ENCODE measurements around the gene RNU7-1.

Gene RNU7-1

DNA sequence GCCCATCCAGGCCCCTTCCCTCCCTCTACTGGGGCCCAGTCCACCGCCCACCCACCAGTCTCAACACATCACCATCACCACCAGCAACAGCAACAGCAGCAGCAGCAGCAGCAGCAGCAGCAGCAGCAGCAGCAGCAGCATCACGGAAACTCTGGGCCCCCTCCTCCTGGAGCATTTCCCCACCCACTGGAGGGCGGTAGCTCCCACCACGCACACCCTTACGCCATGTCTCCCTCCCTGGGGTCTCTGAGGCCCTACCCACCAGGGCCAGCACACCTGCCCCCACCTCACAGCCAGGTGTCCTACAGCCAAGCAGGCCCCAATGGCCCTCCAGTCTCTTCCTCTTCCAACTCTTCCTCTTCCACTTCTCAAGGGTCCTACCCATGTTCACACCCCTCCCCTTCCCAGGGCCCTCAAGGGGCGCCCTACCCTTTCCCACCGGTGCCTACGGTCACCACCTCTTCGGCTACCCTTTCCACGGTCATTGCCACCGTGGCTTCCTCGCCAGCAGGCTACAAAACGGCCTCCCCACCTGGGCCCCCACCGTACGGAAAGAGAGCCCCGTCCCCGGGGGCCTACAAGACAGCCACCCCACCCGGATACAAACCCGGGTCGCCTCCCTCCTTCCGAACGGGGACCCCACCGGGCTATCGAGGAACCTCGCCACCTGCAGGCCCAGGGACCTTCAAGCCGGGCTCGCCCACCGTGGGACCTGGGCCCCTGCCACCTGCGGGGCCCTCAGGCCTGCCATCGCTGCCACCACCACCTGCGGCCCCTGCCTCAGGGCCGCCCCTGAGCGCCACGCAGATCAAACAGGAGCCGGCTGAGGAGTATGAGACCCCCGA lies 6.8 kb upstream of the RNU7-1 start:
- H3K4me3 ChIP-seq (ENCODE audit: low read depth, low read length) = no peak overlapping the region

DNA sequence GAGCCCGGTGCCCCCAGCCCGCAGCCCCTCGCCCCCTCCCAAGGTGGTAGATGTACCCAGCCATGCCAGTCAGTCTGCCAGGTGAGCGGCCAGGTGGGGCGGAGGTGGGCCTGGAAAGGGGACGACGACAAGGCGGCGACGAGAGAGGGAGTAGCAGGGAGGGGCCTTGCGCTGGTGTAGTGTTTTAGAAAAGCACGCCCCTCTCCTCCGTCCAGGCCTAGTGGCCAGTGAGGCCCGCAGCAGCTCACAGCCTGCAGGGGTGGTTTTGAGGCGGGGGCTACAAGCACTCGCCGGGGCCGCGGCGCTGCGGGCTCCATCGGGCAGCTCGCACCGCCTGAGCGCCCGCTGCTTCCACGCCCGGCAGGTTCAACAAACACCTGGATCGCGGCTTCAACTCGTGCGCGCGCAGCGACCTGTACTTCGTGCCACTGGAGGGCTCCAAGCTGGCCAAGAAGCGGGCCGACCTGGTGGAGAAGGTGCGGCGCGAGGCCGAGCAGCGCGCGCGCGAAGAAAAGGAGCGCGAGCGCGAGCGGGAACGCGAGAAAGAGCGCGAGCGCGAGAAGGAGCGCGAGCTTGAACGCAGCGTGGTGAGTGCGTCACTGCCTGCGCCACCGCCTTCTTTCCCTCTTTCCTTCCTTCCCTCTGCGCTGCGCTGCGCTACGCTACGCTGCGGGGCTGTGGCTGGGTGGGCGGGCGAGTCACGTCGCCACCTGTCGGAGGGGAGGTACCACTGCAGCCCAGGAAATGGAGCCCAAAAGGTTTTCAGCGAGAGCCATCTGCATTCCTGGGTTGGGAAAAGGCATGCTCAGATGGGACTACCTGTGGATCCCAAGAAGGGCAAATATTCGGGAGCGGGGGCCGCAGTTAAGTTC lies 5.9 kb upstream of the RNU7-1 start:
- H3K4me3 ChIP-seq (ENCODE audit: low read depth, low read length) = peak overlapping the region; percentile 54

DNA sequence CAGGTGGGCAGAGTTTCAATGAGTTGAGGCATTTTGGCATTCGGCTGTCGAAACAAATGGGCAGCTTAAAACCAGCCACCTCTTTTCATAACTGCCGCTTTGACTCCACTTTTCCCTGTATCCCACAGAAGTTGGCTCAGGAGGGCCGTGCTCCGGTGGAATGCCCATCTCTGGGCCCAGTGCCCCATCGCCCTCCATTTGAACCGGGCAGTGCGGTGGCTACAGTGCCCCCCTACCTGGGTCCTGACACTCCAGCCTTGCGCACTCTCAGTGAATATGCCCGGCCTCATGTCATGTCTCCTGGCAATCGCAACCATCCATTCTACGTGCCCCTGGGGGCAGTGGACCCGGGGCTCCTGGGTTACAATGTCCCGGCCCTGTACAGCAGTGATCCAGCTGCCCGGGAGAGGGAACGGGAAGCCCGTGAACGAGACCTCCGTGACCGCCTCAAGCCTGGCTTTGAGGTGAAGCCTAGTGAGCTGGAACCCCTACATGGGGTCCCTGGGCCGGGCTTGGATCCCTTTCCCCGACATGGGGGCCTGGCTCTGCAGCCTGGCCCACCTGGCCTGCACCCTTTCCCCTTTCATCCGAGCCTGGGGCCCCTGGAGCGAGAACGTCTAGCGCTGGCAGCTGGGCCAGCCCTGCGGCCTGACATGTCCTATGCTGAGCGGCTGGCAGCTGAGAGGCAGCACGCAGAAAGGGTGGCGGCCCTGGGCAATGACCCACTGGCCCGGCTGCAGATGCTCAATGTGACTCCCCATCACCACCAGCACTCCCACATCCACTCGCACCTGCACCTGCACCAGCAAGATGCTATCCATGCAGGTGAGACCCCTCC lies 5.0 kb upstream of the RNU7-1 start:
- peak overlapping the region; percentile 25 for H3K4me3 ChIP-seq (ENCODE audit: low read depth, low read length)

DNA sequence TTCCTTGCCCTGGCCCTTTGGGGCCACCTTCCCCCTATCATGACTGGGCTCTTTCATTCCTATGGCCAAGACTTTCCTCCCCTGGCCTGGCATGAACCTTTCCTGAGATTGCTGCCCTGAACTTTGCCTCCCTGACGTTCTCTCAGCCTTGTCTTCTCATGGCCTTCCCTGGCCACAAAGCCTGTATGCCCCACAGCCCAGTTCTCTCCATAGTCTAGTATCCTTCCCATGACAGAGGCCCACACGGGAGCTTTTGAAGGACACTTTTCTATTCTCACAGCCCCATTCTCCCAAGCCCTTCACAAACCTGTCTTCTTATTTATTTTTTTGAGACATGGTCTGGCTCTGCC lies 4.5 kb upstream of the RNU7-1 start:
- H3K4me3 ChIP-seq (ENCODE audit: low read depth, low read length) = no peak overlapping the region

DNA sequence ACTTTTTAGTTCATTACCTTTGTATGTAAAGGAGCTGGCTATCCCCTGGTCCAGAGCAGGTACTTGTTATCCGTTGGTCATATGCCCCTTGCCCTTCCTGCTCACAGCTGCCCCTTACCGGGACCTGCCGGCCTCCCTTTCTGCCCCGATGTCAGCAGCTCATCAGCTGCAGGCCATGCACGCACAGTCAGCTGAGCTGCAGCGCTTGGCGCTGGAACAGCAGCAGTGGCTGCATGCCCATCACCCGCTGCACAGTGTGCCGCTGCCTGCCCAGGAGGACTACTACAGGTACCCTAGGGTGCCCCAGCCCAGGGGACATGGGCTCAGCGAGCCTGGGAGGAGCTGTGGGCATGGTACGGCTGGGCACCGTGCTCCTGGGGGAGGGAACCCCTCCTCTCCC lies 2.3 kb upstream of the RNU7-1 start:
- no peak overlapping the region for H3K4me3 ChIP-seq (ENCODE audit: low read depth, low read length)

DNA sequence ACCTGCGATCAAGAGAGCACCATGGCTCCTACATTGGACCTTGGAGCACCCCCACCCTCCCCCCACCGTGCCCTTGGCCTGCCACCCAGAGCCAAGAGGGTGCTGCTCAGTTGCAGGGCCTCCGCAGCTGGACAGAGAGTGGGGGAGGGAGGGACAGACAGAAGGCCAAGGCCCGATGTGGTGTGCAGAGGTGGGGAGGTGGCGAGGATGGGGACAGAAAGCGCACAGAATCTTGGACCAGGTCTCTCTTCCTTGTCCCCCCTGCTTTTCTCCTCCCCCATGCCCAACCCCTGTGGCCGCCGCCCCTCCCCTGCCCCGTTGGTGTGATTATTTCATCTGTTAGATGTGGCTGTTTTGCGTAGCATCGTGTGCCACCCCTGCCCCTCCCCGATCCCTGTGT lies 1.8 kb upstream of the RNU7-1 start:
- H3K4me3 ChIP-seq (ENCODE audit: low read depth, low read length) = no peak overlapping the region

DNA sequence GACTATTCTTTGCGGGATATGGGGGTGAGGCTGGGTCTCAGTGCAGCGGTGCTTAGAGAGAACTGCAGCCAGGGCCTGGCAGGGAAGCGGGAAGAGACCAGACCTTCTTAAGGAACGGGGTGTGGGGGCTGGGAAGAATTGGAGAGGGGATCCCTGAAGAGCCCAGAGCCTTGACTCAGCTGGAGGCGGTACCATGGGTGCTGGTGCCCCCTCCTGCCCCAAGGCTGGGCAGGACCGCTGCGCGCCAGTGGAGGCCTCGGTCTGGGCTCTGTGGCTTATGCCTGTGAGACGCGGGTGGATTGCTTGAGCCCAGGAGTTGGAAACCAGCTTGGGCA lies 1.3 kb upstream of the RNU7-1 start:
- H3K4me3 ChIP-seq (ENCODE audit: low read depth, low read length) = no peak overlapping the region

DNA sequence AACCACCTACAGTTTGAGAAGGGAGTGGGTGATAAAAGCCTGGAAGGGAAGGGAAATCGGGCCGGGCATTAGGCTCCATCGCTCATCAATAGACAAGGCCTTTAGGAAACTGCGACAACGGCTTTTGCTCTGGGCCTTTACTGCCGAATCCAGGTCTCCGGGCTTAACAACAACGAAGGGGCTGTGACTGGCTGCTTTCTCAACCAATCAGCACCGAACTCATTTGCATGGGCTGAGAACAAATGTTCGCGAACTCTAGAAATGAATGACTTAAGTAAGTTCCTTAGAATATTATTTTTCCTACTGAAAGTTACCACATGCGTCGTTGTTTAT lies 261 bp upstream of the RNU7-1 start:
- no peak overlapping the region for H3K4me3 ChIP-seq (ENCODE audit: low read depth, low read length)

DNA sequence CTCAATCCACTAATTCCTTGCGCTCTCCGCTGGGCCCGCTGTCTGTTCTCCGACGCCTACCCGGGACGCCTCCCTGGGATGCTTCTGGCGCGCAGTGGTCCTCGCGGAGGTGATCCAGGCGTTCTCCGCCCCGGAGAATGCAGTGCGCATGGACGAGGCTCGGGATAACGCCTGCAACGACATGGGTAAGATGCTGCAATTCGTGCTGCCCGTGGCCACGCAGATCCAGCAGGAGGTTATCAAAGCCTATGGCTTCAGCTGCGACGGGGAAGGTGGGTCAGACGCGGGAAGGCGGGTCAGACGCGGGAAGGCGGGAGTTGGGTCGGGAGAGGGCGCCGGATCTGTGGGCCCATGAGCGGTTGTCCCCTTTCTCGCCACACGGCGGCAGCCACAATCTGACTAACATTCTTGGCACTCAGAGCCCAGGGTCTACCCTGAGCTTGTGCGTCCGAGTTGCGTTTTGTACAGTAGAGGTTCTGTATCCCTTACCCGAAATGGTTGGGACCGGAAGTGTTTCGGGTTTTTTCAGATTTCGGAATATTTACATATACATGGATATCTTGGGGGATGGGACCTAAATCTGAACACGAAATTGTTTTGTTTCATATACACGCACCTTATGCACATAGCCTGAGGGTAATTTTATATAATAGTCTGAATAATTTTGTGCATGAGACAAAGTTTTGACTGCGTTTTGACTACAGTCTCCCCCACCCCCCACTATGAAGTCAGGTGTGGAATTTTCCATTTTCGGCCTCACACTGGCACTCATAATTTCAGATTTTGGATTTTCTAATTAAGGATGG lies 968 bp downstream of the RNU7-1 start:
- H3K4me3 ChIP-seq (ENCODE audit: low read depth, low read length) = peak overlapping the region; percentile 90

DNA sequence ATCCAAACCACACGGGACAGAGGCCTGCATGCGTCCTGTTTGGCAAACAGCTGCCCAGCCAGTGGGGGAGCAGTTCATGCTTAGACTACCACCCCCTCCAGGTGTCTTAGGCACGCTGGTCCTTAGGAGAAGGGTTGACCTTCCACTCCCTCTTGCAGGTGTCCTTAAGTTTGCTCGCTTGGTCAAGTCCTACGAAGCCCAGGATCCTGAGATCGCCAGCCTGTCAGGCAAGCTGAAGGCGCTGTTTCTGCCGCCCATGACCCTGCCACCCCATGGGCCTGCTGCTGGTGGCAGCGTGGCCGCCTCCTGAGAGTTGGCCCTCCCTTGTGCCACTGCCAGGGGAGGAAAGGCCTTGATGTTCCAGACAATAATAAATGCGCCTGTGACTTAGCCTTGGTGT lies 2.0 kb downstream of the RNU7-1 start:
- peak overlapping the region; percentile 14 for H3K4me3 ChIP-seq (ENCODE audit: low read depth, low read length)

DNA sequence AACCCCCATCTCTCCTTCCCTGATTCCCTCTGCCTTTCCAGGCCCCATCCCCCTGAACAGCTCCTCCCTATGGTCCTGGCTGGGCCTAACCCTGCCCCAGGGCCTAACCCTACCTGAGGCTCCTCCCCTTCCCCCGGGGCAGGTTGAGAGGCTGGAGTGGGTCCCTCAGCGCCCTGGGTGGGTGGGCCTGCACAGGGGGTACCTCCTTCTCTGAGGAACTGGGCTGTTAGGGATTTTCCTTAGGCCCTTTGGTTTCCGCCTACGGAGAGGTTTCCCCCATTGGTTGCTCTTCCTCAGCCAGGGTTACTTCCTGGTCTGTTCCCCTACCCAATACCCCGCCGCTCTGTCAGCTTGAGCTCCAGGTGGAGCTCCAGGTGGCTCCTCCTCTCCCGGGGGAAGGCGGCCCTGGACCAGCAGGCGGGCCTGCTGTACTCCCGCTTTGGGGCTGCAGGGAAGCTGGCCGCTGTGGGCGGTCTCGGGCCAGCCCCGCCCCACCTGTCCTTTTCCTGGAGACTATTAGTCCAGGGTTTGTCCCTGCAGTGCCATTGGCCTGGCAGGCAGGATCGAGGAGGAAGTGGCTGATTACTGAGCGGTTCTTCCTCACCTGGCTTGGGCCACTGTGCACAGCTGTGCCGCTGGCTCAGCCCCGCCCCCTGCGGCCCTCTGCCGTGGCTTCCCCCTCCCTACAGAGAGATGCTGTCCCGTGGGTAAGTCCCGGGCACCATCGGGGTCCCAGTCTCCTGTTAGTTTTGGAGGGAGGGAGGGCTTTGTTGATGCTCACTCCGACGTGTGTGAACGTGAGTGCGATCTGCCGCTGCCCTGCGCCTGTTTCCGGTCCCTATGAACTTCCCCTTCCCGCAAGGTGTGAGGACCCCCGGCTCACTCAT lies 2.7 kb downstream of the RNU7-1 start:
- H3K4me3 ChIP-seq (ENCODE audit: low read depth, low read length) = peak overlapping the region; percentile 67

DNA sequence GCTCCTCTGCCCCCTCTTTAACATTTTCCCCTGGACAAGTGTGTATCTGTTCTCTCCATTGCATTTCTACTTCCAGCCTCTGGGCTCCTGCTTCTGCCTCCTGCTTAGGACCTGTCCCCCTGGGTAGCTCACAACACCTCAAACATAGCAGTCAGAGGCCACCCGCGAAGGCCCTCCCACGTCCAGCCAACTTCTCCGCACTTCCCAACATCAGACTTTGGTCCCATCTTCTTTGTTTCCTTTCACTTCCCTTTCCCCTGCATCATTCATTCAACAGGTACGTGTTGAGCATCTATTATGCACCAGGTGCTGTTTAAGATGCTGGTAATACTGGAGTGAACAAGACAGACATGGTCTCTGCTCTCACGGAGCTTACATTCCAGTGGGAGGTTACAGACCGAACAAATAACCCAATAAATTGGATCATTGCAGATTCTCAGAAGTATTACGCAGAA lies 3.3 kb downstream of the RNU7-1 start:
- H3K4me3 ChIP-seq (ENCODE audit: low read depth, low read length) = peak overlapping the region; percentile 67

DNA sequence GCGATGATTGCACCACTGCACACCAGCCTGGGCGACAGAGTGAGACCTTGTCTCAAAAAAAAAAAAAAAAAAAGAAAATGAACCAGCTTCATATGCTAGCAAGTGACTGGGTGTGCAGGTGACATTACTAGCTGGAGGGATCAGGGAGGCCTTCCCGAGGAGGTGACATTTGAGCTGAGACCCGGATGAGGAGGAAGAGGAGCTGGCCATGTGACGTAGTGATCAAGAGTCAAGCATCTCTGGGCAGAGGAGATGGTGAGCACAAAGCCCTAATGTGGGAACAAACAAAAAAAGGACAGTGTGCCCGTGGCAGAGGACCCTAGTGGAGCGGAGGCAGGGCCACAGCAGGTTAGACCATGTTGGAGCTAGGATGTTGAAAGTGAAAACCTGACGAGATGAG lies 4.0 kb downstream of the RNU7-1 start:
- H3K4me3 ChIP-seq (ENCODE audit: low read depth, low read length) = no peak overlapping the region

DNA sequence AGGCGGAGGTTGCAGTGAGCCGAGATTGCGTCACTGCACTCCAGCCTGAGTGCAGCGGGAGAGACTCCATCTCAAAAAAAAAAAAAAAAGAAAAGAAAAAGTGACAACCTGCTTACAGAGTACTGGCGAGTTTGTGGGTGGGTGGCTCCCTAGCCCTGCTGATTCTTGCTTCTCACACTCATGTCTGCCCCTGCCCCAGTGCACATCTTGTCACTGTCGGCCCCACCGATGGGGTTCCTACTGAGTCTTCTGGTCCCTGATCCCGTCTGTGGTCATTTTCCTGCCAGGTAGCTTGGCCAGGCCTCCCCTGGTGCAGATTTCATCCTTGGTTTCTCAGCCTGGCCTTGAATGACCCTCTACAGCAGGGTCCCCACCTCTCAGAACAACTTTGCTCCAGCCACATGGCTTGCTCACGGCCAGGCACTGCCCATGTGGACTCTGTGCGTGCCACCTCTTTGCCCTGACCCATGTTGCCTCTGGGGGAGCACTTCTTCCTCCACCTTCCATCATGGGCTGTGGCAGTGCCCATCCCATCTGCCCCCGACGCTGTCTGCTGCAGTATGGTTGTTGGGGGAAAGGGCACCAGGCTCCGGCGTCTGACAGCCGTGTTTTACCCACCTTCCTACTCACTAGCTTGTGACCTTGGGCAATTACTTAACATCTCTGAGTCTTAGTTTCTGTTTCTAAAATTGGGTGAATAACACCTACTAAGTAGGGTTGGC lies 5.4 kb downstream of the RNU7-1 start:
- H3K4me3 ChIP-seq (ENCODE audit: low read depth, low read length) = no peak overlapping the region

DNA sequence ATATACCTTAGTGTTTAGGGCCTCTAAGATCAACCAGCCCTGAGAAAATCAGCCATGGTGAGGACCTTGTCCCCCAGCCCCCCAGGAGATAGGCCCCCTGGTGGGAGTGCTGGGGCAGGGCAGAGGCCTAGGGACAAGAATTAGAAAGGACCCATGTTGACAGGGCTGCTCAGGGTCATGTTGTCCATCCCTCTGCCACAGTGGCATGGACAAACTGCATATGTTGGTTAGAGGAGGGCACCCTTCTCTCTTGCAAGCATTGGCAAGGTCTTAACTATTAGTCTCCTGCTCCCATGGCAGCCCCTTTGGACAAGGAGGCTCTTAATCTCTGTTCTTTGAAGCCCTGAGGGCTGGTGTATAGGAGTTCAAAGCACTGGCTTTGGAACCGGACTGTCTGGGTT lies 6.8 kb downstream of the RNU7-1 start:
- H3K4me3 ChIP-seq (ENCODE audit: low read depth, low read length) = no peak overlapping the region

DNA sequence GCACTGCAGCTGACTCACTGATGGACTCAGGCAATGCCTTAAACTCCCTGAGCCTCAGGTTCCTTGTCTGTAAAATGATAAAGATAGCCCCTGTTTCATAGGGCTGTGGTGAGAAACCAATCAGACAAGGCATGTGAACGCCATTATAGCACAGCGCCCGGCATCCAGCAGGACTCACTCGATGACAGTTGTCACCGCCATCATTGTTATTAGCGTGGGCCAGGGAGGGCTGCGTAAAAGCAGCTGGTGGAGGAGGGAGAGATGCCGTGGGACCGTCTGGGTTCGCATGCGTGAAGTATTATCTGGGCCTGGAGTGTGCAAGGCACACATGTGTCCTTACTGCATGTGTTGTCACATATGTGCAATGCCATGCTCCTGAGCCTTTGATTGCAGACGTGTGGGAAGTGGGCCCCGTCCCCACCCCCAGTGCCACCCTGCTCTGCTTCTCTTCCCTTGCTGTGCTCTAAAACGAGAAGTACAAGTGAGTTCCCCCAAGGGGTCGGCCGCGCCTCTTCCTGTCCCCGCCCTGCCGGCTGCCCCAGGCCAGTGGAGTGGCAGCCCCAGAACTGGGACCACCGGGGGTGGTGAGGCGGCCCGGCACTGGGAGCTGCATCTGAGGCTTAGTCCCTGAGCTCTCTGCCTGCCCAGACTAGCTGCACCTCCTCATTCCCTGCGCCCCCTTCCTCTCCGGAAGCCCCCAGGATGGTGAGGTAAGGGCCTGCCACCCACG lies 7.4 kb downstream of the RNU7-1 start, which contains the start of gene PTPN6:
TSS of gene PTPN6 (plus strand) at position 546 of the 730 bp plus-strand sequence. CDS start at position 703, 157 bp downstream.
- no peak within 1 kb of the TSS for H3K4me3 ChIP-seq (ENCODE audit: low read depth, low read length)

DNA sequence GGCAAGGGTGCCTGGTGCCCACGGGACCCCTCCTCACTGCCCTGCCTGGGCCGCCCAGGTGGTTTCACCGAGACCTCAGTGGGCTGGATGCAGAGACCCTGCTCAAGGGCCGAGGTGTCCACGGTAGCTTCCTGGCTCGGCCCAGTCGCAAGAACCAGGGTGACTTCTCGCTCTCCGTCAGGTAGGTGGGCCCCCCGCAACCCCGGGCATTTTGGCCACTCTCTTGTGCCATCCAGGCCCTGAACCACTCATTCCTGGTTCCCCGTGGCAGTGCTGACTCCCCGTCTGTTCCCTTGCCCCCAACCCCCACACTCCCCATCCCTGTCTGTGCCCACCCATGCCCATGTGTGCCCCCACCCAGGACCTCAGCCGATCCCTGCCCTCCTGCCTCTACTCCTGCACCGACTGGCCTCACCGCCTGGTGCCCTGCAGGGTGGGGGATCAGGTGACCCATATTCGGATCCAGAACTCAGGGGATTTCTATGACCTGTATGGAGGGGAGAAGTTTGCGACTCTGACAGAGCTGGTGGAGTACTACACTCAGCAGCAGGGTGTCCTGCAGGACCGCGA lies 8.0 kb downstream of the RNU7-1 start:
- H3K4me3 ChIP-seq (ENCODE audit: low read depth, low read length) = no peak overlapping the region
